Liver (tissue), 3 donors: ENCODE measurements around the gene DEK.

Experiments
- ATF3 ChIP-seq: IDR thresholded peaks from 2 replicates; pipeline ENCODE4 v1.6.1; 2016; ENCODE audit warnings: antibody characterized with exemption
- CTCF ChIP-seq: fragments of 150-350 bp; IDR thresholded peaks from 2 replicates; pipeline ENCODE4 v1.5.1; 2017; ENCODE audit warnings: improper control_type of control experiment, low read depth, low read length; ENCODE audit not compliant: missing input control
- EGR1 ChIP-seq, 2 donors: IDR thresholded peaks; 2 replicates each; pipeline ENCODE4 v1.6.1; 2016 to 2018; ENCODE audit warnings: antibody characterized with exemption in 2 of 2, low read depth in 2 of 2
- FOXA1 ChIP-seq: IDR thresholded peaks from 2 replicates; pipeline ENCODE4 v1.6.1; 2016; ENCODE audit warnings: antibody characterized with exemption
- HNF4G ChIP-seq: IDR thresholded peaks from 2 replicates; pipeline ENCODE4 v1.6.1; 2016; ENCODE audit warnings: antibody characterized with exemption
- JUND ChIP-seq, 2 donors: IDR thresholded peaks; 2 replicates each; pipeline ENCODE4 v1.6.1; 2016; ENCODE audit warnings: antibody characterized with exemption in 2 of 2
- MAX ChIP-seq: IDR thresholded peaks from 2 replicates; pipeline ENCODE4 v1.6.1; 2016; ENCODE audit warnings: antibody characterized with exemption
- RAD21 ChIP-seq, 2 donors: IDR thresholded peaks; 2 replicates each; pipeline ENCODE4 v1.6.1; 2016; ENCODE audit warnings: antibody characterized with exemption in 2 of 2, mild to moderate bottlenecking in 2 of 2
- RXRA ChIP-seq, 2 donors: IDR thresholded peaks; 2 replicates each; pipeline ENCODE4 v1.6.1; 2017 to 2018; ENCODE audit warnings: antibody characterized with exemption in 2 of 2, mild to moderate bottlenecking in 1 of 2
- SP1 ChIP-seq: IDR thresholded peaks from 2 replicates; pipeline ENCODE4 v1.6.1; 2018; ENCODE audit warnings: antibody characterized with exemption, mild to moderate bottlenecking
- TAF1 ChIP-seq: conservative IDR thresholded peaks from 2 replicates; pipeline ENCODE4 v1.6.1; 2016; ENCODE audit warnings: antibody characterized with exemption, mild to moderate bottlenecking
- YY1 ChIP-seq: IDR thresholded peaks from 2 replicates; pipeline ENCODE4 v1.6.1; 2016; ENCODE audit warnings: antibody characterized with exemption, mild to moderate bottlenecking
- ZBTB33 ChIP-seq: IDR thresholded peaks from 2 replicates; pipeline ENCODE4 v1.6.1; 2016; ENCODE audit warnings: antibody characterized with exemption
- donor health status: healthy.
- donor health status: healthy.

GRCh38 chr6:18206591-18206990 lies 57.7 kb downstream of the DEK start:
- no peak for TF ChIP-seq ATF3
- TF ChIP-seq CTCF, result no peak
- no peak for TF ChIP-seq RAD21 (IDR thresholded peaks at IDR 0.05)
- TF ChIP-seq YY1, result no peak
- TF ChIP-seq FOXA1, result no peak
- no peak for TF ChIP-seq MAX
- TF ChIP-seq SP1, result no peak
- TF ChIP-seq RXRA (IDR thresholded peaks at IDR 0.05), result no peak
- no peak for TF ChIP-seq EGR1 (IDR thresholded peaks at IDR 0.05; ENCODE audit: low read depth in 2 of 2)
- TF ChIP-seq TAF1, result no peak
- TF ChIP-seq ZBTB33, result no peak
- no peak for TF ChIP-seq HNF4G
- TF ChIP-seq JUND (IDR thresholded peaks at IDR 0.05), result no peak
